Panc1 (cell line): ENCODE measurements around the gene KIAA1671. TPM values are rescaled to one million over a fixed set of nuclear protein-coding genes. Genes with fewer than 3 reads are reported as not detected.

ENCODE experiments used
- ATAC-seq: fragments of 200-7000 bp; cut with Tn5 transposase; 2 replicates; pipeline ENCODE4 v1.9.1; 2020; ENCODE audit warnings: mild to moderate bottlenecking, moderate library complexity
- BruUV-seq: library from RNA; stranded (reverse); fragments of 400-500 nt; replicated peaks from 2 replicates; lab custom pipeline; 2021; lab: Mats Ljungman, UMichigan
- CTCF ChIA-PET: fragments of 300-600 bp; sonication (Branson Sonifier 250); formaldehyde crosslinking; loops from one replicate; lab custom pipeline; 2022; ENCODE audit warnings: antibody characterized with exemption; lab: Charles Lee
- POLR2A ChIA-PET: fragments of 300-600 bp; sonication (Branson Sonifier 250); formaldehyde crosslinking; loops from one replicate; lab custom pipeline; 2022; ENCODE audit warnings: antibody characterized with exemption; lab: Charles Lee
- DNase-seq: peaks from one replicate; pipeline ENCODE4 v3.0.0-alpha.2; 2010; ENCODE audit warnings: low read depth, low spot score
- H3K27ac ChIP-seq: 2 replicates; pipeline ENCODE4 v1.5.1; 2011; ENCODE audit warnings: mild to moderate bottlenecking, low read length, inconsistent platforms
- H3K27me3 ChIP-seq: fragments of 200-500 bp; sonication (Bioruptor generic); 2 replicates; pipeline ENCODE4 v1.6.0; 2014; ENCODE audit warnings: low read length, inconsistent platforms; ENCODE audit not compliant: control insufficient read depth, insufficient read depth
- H3K36me3 ChIP-seq: fragments of 200-500 bp; sonication (Bioruptor generic); 2 replicates; pipeline ENCODE4 v1.5.1; 2014; ENCODE audit warnings: inconsistent platforms, mild to moderate bottlenecking, low read length, moderate library complexity; ENCODE audit not compliant: control insufficient read depth, insufficient read depth
- H3K4me1 ChIP-seq: 2 replicates; pipeline ENCODE4 v1.5.1; 2011; ENCODE audit warnings: inconsistent platforms, mild to moderate bottlenecking, low read length, moderate library complexity; ENCODE audit not compliant: control insufficient read depth, insufficient read depth
- H3K4me3 ChIP-seq, 2 experiments: 2 replicates each; pipeline ENCODE4 v1.5.1; 2011 to 2012; ENCODE audit warnings: low read depth in 2 of 2, low read length in 2 of 2, mild to moderate bottlenecking in 2 of 2, inconsistent platforms in 1 of 2, moderate library complexity in 1 of 2
- H3K9me3 ChIP-seq: fragments of 200-500 bp; sonication (Bioruptor generic); 2 replicates; pipeline ENCODE4 v1.5.1; 2014; ENCODE audit warnings: low read depth, mild to moderate bottlenecking, inconsistent platforms, low read length, moderate library complexity; ENCODE audit not compliant: control insufficient read depth, insufficient read depth
- POLR2AphosphoS5 ChIP-seq: IDR thresholded peaks from 2 replicates; pipeline ENCODE4 v1.6.1; 2012; ENCODE audit warnings: mild to moderate bottlenecking, low read depth, low read length, moderate library complexity
- SIN3A ChIP-seq: IDR thresholded peaks from 2 replicates; pipeline ENCODE4 v1.6.1; 2012; ENCODE audit warnings: low read depth, mild to moderate bottlenecking, low read length, moderate library complexity, borderline replicate concordance; ENCODE audit not compliant: insufficient read depth
- TCF7L2 ChIP-seq: IDR thresholded peaks from 2 replicates; pipeline ENCODE4 v1.6.1; 2011; ENCODE audit warnings: mild to moderate bottlenecking, low read depth, low read length, inconsistent platforms
- in situ Hi-C: cut with HindIII; loops from 2 replicates; pipeline ENCODE4 v1.10.0; 2016; ENCODE audit warnings: low sequenced_read_pairs, low pct_unique_long_range_greater_than_20kb
- intact Hi-C: fragments of 100-400 bp; cut with micrococcal nuclease; formaldehyde crosslinking; loops from one replicate; pipeline ENCODE4 v1.10.0; 2022; ENCODE audit not compliant: unreplicated experiment
- total RNA-seq: library from RNA; stranded (reverse); gene quantifications from one replicate; pipeline ENCODE4 v1.2.1, GENCODE V29; 2021; ENCODE audit not compliant: unreplicated experiment
- TF ChIP-seq, protein P1 (sequence below), 2 experiments: IDR thresholded peaks; 2 replicates each; pipeline ENCODE4 v1.6.1; 2011 to 2012; ENCODE audit warnings: low read depth in 2 of 2, control low read depth in 1 of 2, low read length in 1 of 2, mild to moderate bottlenecking in 1 of 2, moderate library complexity in 1 of 2; ENCODE audit not compliant: insufficient read depth in 1 of 2
- TF ChIP-seq, protein P2 (sequence below): fragments of 450-650 bp; IDR thresholded peaks from 2 replicates; pipeline ENCODE4 v1.5.1; 2017; ENCODE audit warnings: mild to moderate bottlenecking

The KIAA1671 gene
- total RNA-seq, 1 experiment from 2014 or later = 48.1 TPM

DNA sequence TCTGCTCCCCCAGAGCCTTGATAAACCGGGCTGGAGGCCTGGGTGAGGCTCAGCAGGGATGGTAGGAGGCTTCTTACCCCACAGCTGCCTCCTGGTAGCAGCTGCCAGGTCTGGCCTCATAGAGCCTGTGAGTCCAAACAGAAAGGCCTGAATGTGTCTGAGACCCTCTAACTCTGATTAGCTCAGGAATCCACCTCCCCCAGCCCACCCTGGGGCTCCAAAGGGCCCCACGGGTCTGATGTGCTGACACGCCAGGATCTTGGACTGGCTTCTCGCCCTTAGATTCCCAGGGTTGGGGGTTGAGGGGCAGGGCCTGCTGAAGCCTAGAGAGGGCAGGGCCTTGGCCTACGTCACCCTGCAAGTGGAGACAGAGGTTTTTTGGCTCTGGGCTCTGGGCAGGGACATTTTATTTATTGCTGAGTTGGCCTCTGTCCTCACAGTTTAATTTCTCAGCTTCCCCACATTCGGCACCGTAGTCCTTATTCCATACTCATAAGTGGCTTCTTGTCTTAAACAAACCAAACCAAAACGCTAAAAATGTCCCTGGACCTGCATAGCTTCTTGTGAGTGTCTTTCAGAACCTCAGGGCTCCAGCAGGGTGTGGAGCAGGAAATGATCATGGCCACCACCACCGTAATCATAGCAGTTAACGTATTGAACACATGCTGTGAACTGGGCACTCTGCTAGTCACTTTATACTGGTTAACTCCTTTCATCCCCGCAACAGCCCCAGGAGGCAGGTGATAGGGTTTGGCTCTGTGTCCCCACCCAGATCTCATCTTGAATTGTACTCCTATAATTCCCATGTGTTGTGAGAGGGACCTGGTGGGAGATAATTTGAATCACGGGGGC is 25.1 kb downstream of the KIAA1671 start:
- ChIA-PET CTCF (no interaction called here), POLR2A (interaction anchor here (0.6 kb wide), 1 partner anchor 31 kb away, joined by 5 read pairs; no protein-coding TSS in a partner anchor)
- no TSS peak for BruUV-seq
- no peaks in the 10 kb centered on the region for H3K36me3 ChIP-seq
- peak overlapping the region; percentile 89 for H3K27ac ChIP-seq
- intact Hi-C loops (no loop called here), in situ Hi-C loops (no loop called here)
- no peaks in the 10 kb centered on the region for H3K9me3 ChIP-seq
- TF ChIP-seq TCF7L2 (no peak), SIN3A (no peak), POLR2AphosphoS5 (no peak)
- TF ChIP-seq, protein P1, sequence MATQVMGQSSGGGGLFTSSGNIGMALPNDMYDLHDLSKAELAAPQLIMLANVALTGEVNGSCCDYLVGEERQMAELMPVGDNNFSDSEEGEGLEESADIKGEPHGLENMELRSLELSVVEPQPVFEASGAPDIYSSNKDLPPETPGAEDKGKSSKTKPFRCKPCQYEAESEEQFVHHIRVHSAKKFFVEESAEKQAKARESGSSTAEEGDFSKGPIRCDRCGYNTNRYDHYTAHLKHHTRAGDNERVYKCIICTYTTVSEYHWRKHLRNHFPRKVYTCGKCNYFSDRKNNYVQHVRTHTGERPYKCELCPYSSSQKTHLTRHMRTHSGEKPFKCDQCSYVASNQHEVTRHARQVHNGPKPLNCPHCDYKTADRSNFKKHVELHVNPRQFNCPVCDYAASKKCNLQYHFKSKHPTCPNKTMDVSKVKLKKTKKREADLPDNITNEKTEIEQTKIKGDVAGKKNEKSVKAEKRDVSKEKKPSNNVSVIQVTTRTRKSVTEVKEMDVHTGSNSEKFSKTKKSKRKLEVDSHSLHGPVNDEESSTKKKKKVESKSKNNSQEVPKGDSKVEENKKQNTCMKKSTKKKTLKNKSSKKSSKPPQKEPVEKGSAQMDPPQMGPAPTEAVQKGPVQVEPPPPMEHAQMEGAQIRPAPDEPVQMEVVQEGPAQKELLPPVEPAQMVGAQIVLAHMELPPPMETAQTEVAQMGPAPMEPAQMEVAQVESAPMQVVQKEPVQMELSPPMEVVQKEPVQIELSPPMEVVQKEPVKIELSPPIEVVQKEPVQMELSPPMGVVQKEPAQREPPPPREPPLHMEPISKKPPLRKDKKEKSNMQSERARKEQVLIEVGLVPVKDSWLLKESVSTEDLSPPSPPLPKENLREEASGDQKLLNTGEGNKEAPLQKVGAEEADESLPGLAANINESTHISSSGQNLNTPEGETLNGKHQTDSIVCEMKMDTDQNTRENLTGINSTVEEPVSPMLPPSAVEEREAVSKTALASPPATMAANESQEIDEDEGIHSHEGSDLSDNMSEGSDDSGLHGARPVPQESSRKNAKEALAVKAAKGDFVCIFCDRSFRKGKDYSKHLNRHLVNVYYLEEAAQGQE (IDR thresholded peaks at IDR 0.05; ENCODE audit: insufficient read depth in 1 of 2, low read depth in 2 of 2, low read length in 1 of 2) = no peak
- TF ChIP-seq, protein P2, sequence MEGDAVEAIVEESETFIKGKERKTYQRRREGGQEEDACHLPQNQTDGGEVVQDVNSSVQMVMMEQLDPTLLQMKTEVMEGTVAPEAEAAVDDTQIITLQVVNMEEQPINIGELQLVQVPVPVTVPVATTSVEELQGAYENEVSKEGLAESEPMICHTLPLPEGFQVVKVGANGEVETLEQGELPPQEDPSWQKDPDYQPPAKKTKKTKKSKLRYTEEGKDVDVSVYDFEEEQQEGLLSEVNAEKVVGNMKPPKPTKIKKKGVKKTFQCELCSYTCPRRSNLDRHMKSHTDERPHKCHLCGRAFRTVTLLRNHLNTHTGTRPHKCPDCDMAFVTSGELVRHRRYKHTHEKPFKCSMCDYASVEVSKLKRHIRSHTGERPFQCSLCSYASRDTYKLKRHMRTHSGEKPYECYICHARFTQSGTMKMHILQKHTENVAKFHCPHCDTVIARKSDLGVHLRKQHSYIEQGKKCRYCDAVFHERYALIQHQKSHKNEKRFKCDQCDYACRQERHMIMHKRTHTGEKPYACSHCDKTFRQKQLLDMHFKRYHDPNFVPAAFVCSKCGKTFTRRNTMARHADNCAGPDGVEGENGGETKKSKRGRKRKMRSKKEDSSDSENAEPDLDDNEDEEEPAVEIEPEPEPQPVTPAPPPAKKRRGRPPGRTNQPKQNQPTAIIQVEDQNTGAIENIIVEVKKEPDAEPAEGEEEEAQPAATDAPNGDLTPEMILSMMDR = no peak
- H3K27me3 ChIP-seq = no peaks in the 10 kb centered on the region
- peaks cover 47% of the 10 kb centered on the region for H3K4me1 ChIP-seq
- DNase-seq (no peak), ATAC-seq (peak; percentile 76)
- no peak overlapping the region for H3K4me3 ChIP-seq

- POLR2A ChIA-PET = interaction anchor here (0.6 kb wide), 1 partner anchor 31 kb away, joined by 5 read pairs; no protein-coding TSS in a partner anchor
Measured at GRCh38 chr22:24978308-24978707, 25.8 kb downstream of the KIAA1671 start.

More at GRCh38 chr22:24978308-24978707, 25.8 kb downstream of the KIAA1671 start:
- in situ Hi-C loops (no loop called here), intact Hi-C loops (no loop called here)
- H3K4me3 ChIP-seq = no peak overlapping the region
- TF ChIP-seq POLR2AphosphoS5 = no peak
- no peak for TF ChIP-seq TCF7L2
- TF ChIP-seq, protein P1 (IDR thresholded peaks at IDR 0.05; ENCODE audit: insufficient read depth in 1 of 2, low read depth in 2 of 2, low read length in 1 of 2) = no peak
- TF ChIP-seq, protein P2 = no peak
- no peak for TF ChIP-seq SIN3A
- no TSS peak for BruUV-seq
- peak overlapping the region; percentile 89 for H3K27ac ChIP-seq
- no peaks in the 10 kb centered on the region for H3K9me3 ChIP-seq
- no peaks in the 10 kb centered on the region for H3K27me3 ChIP-seq
- no peak for ATAC-seq
- no peak for DNase-seq
- CTCF ChIA-PET = no interaction called here
- no peaks in the 10 kb centered on the region for H3K36me3 ChIP-seq
- peaks cover 51% of the 10 kb centered on the region for H3K4me1 ChIP-seq
